Right ventricle myocardium inferior (tissue), 1 donor: ENCODE results near the gene PYGL. TPM values are rescaled to one million over a fixed set of nuclear protein-coding genes. Genes with fewer than 3 reads are reported as not detected.
"Not testable (repeated sequence)": the region's sequence is repeated elsewhere in the genome, so short reads cannot be mapped to it uniquely, and the experiment has no call there.

Experiments
- ATAC-seq: fragments of 200-7000 bp; cut with Tn5 transposase; one replicate; pipeline ENCODE4 v1.9.1; 2020; ENCODE audit warnings: mild to moderate bottlenecking, moderate library complexity
- DNase-seq: peaks from one replicate; pipeline ENCODE4 v3.0.0; 2021; ENCODE audit errors: missing footprints
- intact Hi-C: fragments of 100-400 bp; cut with DNase I; formaldehyde crosslinking; loops from one replicate; pipeline ENCODE4 v1.11.0; 2022
- total RNA-seq: library from RNA; stranded (reverse); fragmentation: NEBNext Ultra II Directional; extraction: Animal tissue kit (Norgen Biotek cat#: 25700); gene quantifications from one replicate; pipeline ENCODE4 v1.2.1, GENCODE V29; 2021
- donor health status: DM: no; HTN: yes; CAD: no; lungs with severe emphysema.

PYGL gene
- total RNA-seq, 1 donor from 2014 or later: 9.8 TPM

GRCh38 chr14:50932592-50933495 lies 11.4 kb downstream of the PYGL start:
- ATAC-seq (no peak), DNase-seq (no peak)
- intact Hi-C loops: no loop called here

- DNase-seq (no peak), ATAC-seq (no peak)
- intact Hi-C loops: no loop called here
Observed at GRCh38 chr14:50932156-50932555, 12.1 kb downstream of the PYGL start.

DNA sequence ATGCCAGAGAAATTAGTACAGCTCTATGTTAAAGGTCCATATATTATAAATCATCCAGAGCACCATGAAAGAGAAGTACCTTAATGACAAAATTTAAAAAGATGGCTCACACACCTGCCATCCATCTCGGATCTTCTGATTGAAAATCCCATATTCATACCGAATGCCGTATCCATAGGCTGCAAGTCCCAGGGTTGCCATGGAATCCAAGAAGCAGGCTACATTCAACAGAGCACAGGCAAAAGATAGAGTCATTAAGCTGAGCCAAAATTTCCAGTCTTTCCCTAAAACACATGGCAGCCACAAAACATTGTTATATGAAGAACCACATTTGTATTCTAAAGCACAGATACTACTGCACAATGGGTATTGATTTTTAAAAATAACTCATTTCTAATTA lies 12.7 kb downstream of the PYGL start:
- intact Hi-C loops: no loop called here
- no peak for ATAC-seq

GRCh38 chr14:50929506-50929905 lies 14.8 kb downstream of the PYGL start:
- ATAC-seq: no peak
- DNase-seq: no peak
- intact Hi-C loops: no loop called here

More for the DNA sequence above, 12.7 kb downstream of the PYGL start:
- DNase-seq: no peak

DNA sequence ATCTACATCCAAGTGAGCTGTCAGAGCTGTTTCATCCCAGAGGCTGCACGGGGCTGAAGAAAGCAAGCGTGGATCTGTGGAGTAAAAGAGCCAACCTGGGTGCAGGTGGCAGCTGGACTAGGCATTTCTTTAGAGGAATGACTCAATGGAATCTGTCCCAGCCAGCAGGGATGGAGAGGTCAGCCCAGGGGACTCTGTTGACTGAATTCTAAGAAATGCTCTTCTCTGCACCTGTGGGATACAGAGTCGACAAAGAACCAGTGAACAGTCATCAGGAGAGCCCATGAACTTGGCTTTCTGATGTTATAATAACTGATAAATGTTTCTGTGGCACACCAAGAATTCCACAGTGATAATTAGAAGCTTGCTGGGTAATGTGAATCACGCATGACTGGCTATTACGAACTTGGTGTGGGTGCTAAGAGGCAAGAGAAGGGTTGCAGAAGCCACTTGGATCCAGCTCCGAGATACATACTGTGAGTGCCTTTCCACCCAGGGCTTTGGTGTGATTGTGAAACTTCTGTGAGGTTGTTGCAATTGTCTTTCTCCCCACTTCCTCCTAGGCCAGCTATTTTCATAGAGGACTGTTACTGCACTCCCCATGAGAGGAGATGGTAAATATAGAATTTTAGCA lies 16.2 kb downstream of the PYGL start:
- ATAC-seq (peak; percentile 57), DNase-seq (peak; percentile 45)
- intact Hi-C loops: no loop called here

GRCh38 chr14:50926851-50927386 lies 17.4 kb downstream of the PYGL start:
- ATAC-seq (peak; percentile 37), DNase-seq (no peak)
- intact Hi-C loops: no loop called here

DNA sequence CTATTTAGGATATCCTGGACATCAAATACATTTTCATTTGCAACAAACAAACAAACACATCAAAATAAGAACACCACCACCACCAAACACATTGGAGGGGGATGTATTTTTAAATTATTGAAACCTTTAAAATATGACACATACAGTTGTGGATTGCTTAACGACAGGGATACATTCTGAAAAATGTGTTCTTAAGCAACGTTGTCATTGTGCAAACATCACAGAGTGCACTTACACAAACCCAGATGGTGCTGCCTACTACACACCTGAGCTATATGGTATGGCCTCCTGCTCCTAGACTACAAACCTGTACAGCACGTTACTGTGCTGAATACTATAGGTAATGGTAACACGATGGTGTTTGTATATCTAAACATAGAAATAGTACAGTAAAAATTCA lies 19.4 kb downstream of the PYGL start:
- intact Hi-C loops: no loop called here
- DNase-seq: no peak
- ATAC-seq: no peak

- intact Hi-C loops: no loop called here
- ATAC-seq (no peak), DNase-seq (no peak)
Observed at GRCh38 chr14:50924236-50924635, 20.0 kb downstream of the PYGL start.

DNA sequence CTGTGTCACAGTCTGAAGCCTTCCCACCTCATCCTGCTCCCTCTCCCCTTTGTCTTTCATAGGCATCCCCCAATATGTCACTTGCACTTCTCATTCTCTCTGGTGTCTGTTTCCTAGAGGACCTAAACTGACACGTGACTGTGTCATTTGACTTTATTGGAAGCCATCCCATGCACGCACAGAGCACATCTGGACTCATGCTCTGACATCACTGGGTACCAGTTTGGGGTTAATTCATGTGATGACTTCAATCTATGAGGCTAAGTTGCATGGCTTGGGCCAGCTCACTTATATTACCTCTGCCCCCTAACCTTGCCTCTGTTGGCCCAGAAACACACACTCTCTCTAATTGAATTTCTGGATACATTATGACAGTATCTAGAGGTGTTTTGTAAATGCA lies 21.5 kb downstream of the PYGL start:
- no peak for ATAC-seq
- intact Hi-C loops: no loop called here
- no peak for DNase-seq

DNA sequence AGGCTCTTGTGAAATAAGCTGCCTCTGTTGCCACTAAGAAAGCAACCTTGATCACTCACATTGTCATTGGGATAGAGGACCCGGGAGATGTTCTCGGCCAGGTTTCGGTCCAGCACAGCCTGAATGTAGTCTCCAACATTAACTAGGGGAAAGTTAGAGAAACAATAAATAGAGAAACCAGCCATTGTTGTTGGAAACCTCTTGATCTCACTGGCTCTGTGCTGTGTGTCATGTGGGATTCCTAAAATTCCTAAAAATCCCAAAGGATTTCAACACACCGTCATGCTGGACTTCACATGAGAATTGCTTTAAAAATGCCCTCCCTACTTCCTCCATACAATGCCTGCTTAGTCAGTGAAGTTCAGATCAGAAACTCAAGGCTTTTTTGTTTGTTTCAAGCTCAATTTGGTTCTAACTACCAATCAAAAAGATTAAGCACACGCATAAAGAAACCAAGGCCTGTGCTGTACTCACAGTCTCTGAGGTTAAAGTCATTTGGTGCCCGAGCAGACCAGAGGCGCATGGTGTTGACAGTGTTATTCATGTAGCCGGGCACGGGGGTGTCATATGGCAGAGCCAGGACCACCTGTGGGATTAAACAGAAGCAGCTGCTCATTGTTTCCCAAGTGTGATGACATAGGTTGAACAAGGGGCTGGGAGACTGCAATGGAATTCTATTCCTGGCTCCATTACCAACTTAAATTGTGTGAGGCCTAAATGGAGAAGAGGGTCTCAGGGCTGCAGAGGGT lies 23.6 kb downstream of the PYGL start:
- no peak for DNase-seq
- ATAC-seq: no peak
- intact Hi-C loops: no loop called here

DNA sequence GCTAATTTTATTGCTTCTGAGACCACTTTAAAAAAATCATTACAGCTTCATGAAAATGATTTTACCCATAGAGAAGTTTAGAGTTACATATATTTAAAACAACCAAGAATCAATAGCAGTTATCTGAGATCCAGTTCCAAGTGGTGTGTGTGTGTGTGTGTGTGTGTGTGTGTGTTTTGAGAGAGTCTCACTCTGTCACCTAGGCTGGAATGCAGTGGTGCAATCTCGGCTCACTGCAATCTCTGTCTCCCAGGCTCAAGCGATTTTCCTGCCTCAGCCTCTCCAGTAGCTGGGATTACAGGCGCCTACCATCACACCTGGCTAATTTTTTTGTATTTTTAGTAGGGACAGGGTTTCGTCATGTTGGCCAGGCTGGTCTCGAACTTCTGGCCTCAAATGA lies 24.8 kb downstream of the PYGL start:
- DNase-seq, ATAC-seq, intact Hi-C loops: not testable (repeated sequence)

GRCh38 chr14:50917449-50917848 lies 26.8 kb downstream of the PYGL start:
- ATAC-seq (no peak), DNase-seq (no peak)
- intact Hi-C loops: no loop called here

- no peak for DNase-seq
- intact Hi-C loops: no loop called here
- no peak for ATAC-seq
Observed at GRCh38 chr14:50910495-50911420, 33.5 kb downstream of the PYGL start.

- ATAC-seq: no peak
- intact Hi-C loops: no loop called here
- no peak for DNase-seq
Observed at GRCh38 chr14:50906326-50907065, 37.8 kb downstream of the PYGL start.

DNA sequence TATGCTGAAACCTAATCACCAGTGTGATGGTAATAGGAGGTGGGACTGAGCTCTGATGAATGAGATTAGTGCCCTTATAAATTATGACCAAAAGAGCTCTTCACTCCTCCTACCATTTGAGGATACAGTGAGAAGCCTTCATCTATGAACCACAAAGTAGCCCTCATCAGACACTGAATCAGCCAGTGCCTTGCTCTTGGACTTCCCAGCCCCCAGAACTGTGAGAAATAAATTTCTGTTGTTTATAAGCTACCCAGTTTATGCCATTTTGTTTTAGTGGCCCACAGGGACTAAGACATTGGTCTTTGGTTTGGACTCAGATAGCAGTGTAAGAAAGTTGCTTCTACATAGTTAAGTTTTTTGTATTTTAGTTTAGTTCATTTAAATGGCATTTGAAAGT lies 39.6 kb downstream of the PYGL start:
- intact Hi-C loops: no loop called here
- no peak for DNase-seq
- ATAC-seq: no peak

- intact Hi-C loops: no loop called here
Observed at GRCh38 chr14:50901361-50901760, 42.9 kb downstream of the PYGL start.

DNA sequence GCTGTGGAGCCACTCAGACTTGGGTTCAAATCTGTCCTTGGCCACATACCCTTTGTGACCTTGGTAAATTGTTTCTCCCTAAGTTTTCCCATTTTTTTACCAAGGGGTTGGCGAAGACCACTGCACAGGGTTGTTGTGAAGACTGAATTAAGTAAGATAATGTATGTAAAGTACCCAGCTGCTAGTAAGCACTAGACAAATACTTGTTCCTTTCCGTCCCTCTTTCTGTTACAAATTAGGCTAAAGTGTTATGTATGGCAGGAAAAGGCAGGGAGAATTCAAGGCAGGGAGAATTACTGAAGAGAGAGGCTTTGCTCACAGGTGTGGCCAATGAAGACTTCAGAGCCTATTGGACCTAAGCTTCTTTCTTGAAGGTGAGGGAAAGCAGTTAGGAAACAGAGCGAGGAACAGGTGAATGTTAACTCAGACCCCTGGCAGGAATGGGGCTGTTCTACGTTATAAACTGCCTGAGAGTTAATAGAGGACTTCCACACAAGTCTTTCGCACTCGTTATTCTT lies 46.6 kb downstream of the PYGL start:
- intact Hi-C loops: no loop called here
- ATAC-seq: no peak
- no peak for DNase-seq

More at GRCh38 chr14:50901361-50901760, 42.9 kb downstream of the PYGL start:
- ATAC-seq (no peak), DNase-seq (no peak)
